MM.1S (cell line): ENCODE measurements around the gene FBRS.

Experiments used
- DNase-seq: peaks from one replicate; pipeline ENCODE4 v3.0.0-alpha.2; 2015
- H2AFZ ChIP-seq: fragments of 300-600 bp; sonication (generic); 2 replicates; pipeline ENCODE4 v1.6.0; 2016; ENCODE audit warnings: antibody characterized with exemption, low read length
- H3F3A ChIP-seq: fragments of 300-600 bp; sonication (generic); 2 replicates; pipeline ENCODE4 v1.6.1; 2016; ENCODE audit warnings: mild to moderate bottlenecking, antibody characterized with exemption, low read length, moderate library complexity, mixed read lengths; ENCODE audit not compliant: insufficient read depth
- H3K27ac ChIP-seq: fragments of 300-600 bp; sonication (generic); 2 replicates; pipeline ENCODE4 v1.5.1; 2016; ENCODE audit warnings: mild to moderate bottlenecking, low read length
- H3K27me3 ChIP-seq: fragments of 300-600 bp; sonication (generic); replicated peaks from 2 replicates; pipeline ENCODE4 v1.6.0; 2016; ENCODE audit warnings: low read length; ENCODE audit not compliant: insufficient read depth
- H3K36me3 ChIP-seq: fragments of 300-600 bp; sonication (generic); replicated peaks from 2 replicates; pipeline ENCODE4 v1.6.1; 2016; ENCODE audit warnings: mild to moderate bottlenecking, low read length, mixed read lengths; ENCODE audit not compliant: insufficient read depth
- H3K4me1 ChIP-seq: fragments of 300-600 bp; sonication (generic); 2 replicates; pipeline ENCODE4 v1.6.1; 2016; ENCODE audit warnings: low read length, mixed read lengths
- H3K4me2 ChIP-seq: fragments of 300-600 bp; sonication (generic); 2 replicates; pipeline ENCODE4 v1.6.0; 2016; ENCODE audit warnings: low read depth, low read length
- H3K4me3 ChIP-seq: fragments of 300-600 bp; sonication (generic); 2 replicates; pipeline ENCODE4 v1.5.1; 2016; ENCODE audit warnings: low read length, mixed read lengths
- H3K79me2 ChIP-seq: fragments of 300-600 bp; sonication (generic); 2 replicates; pipeline ENCODE4 v1.6.1; 2016; ENCODE audit warnings: mixed run types, low read length, mixed read lengths
- H3K9ac ChIP-seq: fragments of 300-600 bp; sonication (generic); 2 replicates; pipeline ENCODE4 v1.6.1; 2016; ENCODE audit warnings: low read length, mixed read lengths
- H3K9me2 ChIP-seq: fragments of 300-600 bp; sonication (generic); replicated peaks from 2 replicates; pipeline ENCODE4 v1.6.1; 2016; ENCODE audit warnings: mild to moderate bottlenecking, low read length, mixed read lengths; ENCODE audit not compliant: insufficient read depth
- H3K9me3 ChIP-seq: fragments of 300-600 bp; sonication (generic); replicated peaks from 2 replicates; pipeline ENCODE4 v1.6.1; 2016; ENCODE audit warnings: mild to moderate bottlenecking, low read length, mixed read lengths; ENCODE audit not compliant: insufficient read depth
- H4K20me1 ChIP-seq: fragments of 300-600 bp; sonication (generic); 2 replicates; pipeline ENCODE4 v1.6.1; 2016; ENCODE audit warnings: mild to moderate bottlenecking, low read length, moderate library complexity, mixed read lengths; ENCODE audit not compliant: insufficient read depth
- EZH2 ChIP-seq: fragments of 300-600 bp; sonication (generic); optimal IDR thresholded peaks from 2 replicates; pipeline ENCODE3; 2017; ENCODE audit warnings: low read depth, mild to moderate bottlenecking, antibody characterized with exemption, low read length, mixed read lengths
- EZH2phosphoT487 ChIP-seq: fragments of 300-600 bp; sonication (generic); IDR thresholded peaks from 2 replicates; pipeline ENCODE4 v1.6.1; 2018; ENCODE audit warnings: antibody characterized with exemption, low read length
- TF ChIP-seq, protein P1 (sequence below): fragments of 300-600 bp; sonication (generic); IDR thresholded peaks from 2 replicates; pipeline ENCODE4 v1.5.1; 2016; ENCODE audit warnings: antibody characterized with exemption, low read length, mixed read lengths

Gene FBRS

DNA sequence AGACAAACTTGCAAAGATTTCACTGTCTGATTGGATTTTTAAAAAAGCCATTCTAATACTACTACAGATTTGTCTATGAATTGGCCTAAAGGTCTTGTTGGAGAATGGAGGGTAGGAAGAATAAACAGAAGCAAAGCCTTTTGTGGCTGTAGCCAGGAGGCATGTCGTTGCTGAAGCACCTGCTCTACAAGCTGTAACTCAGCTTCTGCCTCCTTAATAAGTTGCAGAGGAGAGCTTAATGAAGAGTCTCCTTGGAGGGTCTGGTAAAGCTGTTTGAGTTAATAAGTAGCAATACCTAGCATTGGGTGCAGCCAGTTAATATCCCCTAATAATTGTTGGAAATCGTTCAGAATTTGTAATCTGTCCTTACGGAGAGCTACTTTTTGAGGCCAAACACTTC, 38.1 kb upstream of the FBRS start:
- Histone ChIP-seq H3K9me2 (no peaks in the 10 kb centered on the region), H3K4me1 (no peaks in the 10 kb centered on the region), H3K79me2 (no peaks in the 10 kb centered on the region), H3K27me3 (no peaks in the 10 kb centered on the region), H3K4me3 (no peak overlapping the region), H3K9ac (no peak overlapping the region), H3K4me2 (no peak overlapping the region), H2AFZ (no peak overlapping the region), H3K27ac (no peak overlapping the region), H3K9me3 (no peaks in the 10 kb centered on the region), H4K20me1 (no peaks in the 10 kb centered on the region), H3K36me3 (no peaks in the 10 kb centered on the region), H3F3A (no peaks in the 10 kb centered on the region)
- TF ChIP-seq, protein P1, sequence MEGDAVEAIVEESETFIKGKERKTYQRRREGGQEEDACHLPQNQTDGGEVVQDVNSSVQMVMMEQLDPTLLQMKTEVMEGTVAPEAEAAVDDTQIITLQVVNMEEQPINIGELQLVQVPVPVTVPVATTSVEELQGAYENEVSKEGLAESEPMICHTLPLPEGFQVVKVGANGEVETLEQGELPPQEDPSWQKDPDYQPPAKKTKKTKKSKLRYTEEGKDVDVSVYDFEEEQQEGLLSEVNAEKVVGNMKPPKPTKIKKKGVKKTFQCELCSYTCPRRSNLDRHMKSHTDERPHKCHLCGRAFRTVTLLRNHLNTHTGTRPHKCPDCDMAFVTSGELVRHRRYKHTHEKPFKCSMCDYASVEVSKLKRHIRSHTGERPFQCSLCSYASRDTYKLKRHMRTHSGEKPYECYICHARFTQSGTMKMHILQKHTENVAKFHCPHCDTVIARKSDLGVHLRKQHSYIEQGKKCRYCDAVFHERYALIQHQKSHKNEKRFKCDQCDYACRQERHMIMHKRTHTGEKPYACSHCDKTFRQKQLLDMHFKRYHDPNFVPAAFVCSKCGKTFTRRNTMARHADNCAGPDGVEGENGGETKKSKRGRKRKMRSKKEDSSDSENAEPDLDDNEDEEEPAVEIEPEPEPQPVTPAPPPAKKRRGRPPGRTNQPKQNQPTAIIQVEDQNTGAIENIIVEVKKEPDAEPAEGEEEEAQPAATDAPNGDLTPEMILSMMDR: no peak
- no peak for TF ChIP-seq EZH2
- TF ChIP-seq EZH2phosphoT487: no peak
- DNase-seq: no peak

- TF ChIP-seq EZH2phosphoT487: no peak
- TF ChIP-seq, protein P1: no peak
- no peak for TF ChIP-seq EZH2
- H4K20me1 ChIP-seq: no peaks in the 10 kb centered on the region
- no peaks in the 10 kb centered on the region for H3K27me3 ChIP-seq
- H3K36me3 ChIP-seq: no peaks in the 10 kb centered on the region
- no peak overlapping the region for H3K27ac ChIP-seq
- H3K9me2 ChIP-seq: no peaks in the 10 kb centered on the region
- H3K4me2 ChIP-seq: no peak overlapping the region
- no peaks in the 10 kb centered on the region for H3K79me2 ChIP-seq
- H2AFZ ChIP-seq: no peak overlapping the region
- DNase-seq: no peak
- H3K4me1 ChIP-seq: no peaks in the 10 kb centered on the region
- no peaks in the 10 kb centered on the region for H3F3A ChIP-seq
- no peak overlapping the region for H3K4me3 ChIP-seq
- no peak overlapping the region for H3K9ac ChIP-seq
- H3K9me3 ChIP-seq: no peaks in the 10 kb centered on the region
Measured at GRCh38 chr16:30621765-30622164, 36.5 kb upstream of the FBRS start.

DNA sequence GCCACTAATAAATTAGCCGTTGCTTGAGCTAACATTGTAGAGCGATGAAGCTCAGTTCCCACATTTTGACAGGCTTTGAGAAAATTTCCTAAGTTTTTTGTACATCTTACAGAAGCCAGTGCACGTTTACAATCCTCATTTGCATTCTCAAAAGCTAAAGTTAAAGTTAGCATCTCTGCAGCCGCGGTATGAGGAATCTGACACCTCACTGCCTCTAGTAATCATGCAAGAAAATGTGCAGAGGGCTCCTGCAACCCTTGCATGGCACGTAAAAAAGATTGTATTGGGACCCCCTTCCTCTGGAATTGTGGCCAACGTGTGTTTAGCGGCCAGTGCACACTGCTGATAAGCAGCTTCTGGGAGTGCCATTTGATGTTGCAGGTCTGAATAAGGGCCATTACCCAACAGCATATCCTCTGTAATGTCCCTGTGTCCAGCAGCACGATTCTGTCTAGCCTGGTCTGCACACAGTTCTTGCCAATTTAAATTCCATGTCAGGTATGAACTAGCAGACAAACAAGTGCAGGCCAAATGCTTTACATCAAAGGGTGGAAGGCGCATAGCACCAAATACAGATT, 35.7 kb upstream of the FBRS start:
- no peaks in the 10 kb centered on the region for H3K79me2 ChIP-seq
- no peak overlapping the region for H3K4me3 ChIP-seq
- H3K36me3 ChIP-seq: no peaks in the 10 kb centered on the region
- H3K9me3 ChIP-seq: no peaks in the 10 kb centered on the region
- no peaks in the 10 kb centered on the region for H3K27me3 ChIP-seq
- H3K9me2 ChIP-seq: no peaks in the 10 kb centered on the region
- TF ChIP-seq EZH2 (no peak), EZH2phosphoT487 (no peak)
- TF ChIP-seq, protein P1: no peak
- no peak for DNase-seq
- no peak overlapping the region for H2AFZ ChIP-seq
- H3K4me2 ChIP-seq: no peak overlapping the region
- no peak overlapping the region for H3K27ac ChIP-seq
- no peaks in the 10 kb centered on the region for H3F3A ChIP-seq
- H4K20me1 ChIP-seq: no peaks in the 10 kb centered on the region
- no peaks in the 10 kb centered on the region for H3K4me1 ChIP-seq
- H3K9ac ChIP-seq: no peak overlapping the region
